Fibroblast of villous mesenchyme (primary cell): ENCODE results near the gene CITED2. TPM values are rescaled to one million over a fixed set of nuclear protein-coding genes. Genes with fewer than 3 reads are reported as not detected.

ENCODE experiments used
- DNase-seq: peaks from one replicate; pipeline ENCODE4 v3.0.0-alpha.2; 2010; ENCODE audit warnings: low read depth
- H3K4me3 ChIP-seq: 2 replicates; pipeline ENCODE4 v1.5.1; 2011; ENCODE audit warnings: low read depth, mild to moderate bottlenecking, low read length
- CTCF ChIP-seq: IDR thresholded peaks from 2 replicates; pipeline ENCODE4 v1.5.1; 2012; ENCODE audit warnings: low read depth, mild to moderate bottlenecking, low read length; ENCODE audit not compliant: insufficient read depth
- total RNA-seq: library from RNA; depleted of rRNA; stranded (reverse); fragments of >200 nt; gene quantifications from 2 replicates; pipeline ENCODE4 v1.2.3, GENCODE V29; 2012

The CITED2 gene
- total RNA-seq, 1 donor, result 793 TPM

GRCh38 chr6:139395371-139395770, 20.9 kb upstream of the CITED2 start:
- no peak for TF ChIP-seq CTCF
- DNase-seq, result no peak
- H3K4me3 ChIP-seq, result no peak overlapping the region

- H3K4me3 ChIP-seq, result no peak overlapping the region
- no peak for DNase-seq
- TF ChIP-seq CTCF, result no peak
Measured at GRCh38 chr6:139394027-139394649, 19.7 kb upstream of the CITED2 start.

GRCh38 chr6:139392794-139393193, 18.3 kb upstream of the CITED2 start:
- no peak for TF ChIP-seq CTCF
- DNase-seq, result no peak
- H3K4me3 ChIP-seq, result no peak overlapping the region

DNA sequence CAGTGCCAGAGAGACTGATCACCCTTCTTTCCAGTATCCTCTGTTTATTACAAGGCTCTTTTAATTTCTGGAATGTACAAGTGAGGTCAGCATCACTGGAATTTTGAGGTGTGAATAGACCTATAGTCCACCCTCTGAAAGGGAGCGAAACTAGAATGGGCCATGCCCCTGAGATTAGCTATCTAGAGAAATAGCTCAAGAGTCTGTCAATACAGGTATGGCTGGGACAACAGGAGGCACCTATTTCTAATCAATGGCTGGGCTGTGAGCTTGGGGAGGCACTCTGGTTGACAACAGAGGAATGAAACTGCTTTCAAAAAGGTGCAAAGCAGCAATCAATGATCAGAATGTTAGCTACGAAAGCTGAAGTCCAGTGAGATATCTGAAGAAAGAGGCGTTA, 17.3 kb upstream of the CITED2 start:
- TF ChIP-seq CTCF, result no peak
- no peak overlapping the region for H3K4me3 ChIP-seq
- DNase-seq, result no peak

DNA sequence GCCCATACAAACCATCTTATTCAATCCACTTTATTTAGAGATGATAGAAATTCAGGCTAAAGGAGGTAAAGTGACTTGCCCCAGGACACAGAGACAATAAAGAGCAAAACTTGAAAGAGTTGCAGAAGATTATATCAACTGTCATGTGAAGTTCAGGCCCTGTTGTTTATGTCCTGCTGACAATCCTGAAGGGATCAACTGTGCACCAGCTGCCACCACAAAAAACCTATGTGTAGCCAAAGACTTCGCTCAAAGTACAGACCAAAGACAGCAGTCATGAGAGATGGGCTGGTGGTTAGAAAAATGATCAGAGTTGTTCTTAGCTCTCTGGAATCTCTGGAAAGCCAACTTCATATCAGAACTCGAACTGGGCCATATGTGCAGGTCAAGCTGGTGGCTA, 16.0 kb upstream of the CITED2 start:
- no peak overlapping the region for H3K4me3 ChIP-seq
- no peak for TF ChIP-seq CTCF
- DNase-seq, result no peak

DNA sequence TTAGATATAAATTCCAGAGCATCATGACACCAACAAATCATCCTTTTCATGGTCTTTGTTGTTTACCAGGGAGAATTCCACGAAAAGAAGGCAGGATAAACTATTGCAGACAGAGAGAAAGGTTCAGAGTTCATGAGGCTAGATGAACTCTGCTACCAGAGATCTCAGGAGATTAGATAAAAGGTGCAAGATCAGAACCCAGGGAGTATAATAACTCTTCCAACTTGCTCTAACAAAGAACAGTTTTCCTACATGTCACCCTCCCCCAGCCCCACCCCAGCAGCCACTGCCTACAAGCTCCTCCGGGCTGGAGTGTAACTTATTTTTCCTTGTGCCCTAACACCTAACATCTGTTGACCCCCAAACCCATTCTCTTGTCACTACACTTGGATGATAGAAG, 13.9 kb upstream of the CITED2 start:
- no peak for TF ChIP-seq CTCF
- H3K4me3 ChIP-seq, result no peak overlapping the region

GRCh38 chr6:139386404-139386803, 12.0 kb upstream of the CITED2 start:
- no peak for TF ChIP-seq CTCF
- DNase-seq, result no peak
- no peak overlapping the region for H3K4me3 ChIP-seq

More for the DNA sequence above, 13.9 kb upstream of the CITED2 start:
- no peak for DNase-seq
